GM13976 (cell line): Measurements from ENCODE around the gene HPCAL1.

Experiments
- DNase-seq: peaks from one replicate; pipeline ENCODE4 v3.0.0; 2012; ENCODE audit warnings: low spot score
- in situ Hi-C: fragments of 300-500 bp; cut with MboI; formaldehyde crosslinking; loops from one replicate; pipeline ENCODE4 v1.12.0; 2022; ENCODE audit warnings: low sequenced_read_pairs, mixed read lengths, inconsistent platforms; ENCODE audit not compliant: unreplicated experiment
- TF ChIP-seq, protein P1 (sequence below): IDR thresholded peaks from 2 replicates; pipeline ENCODE4 v1.5.1; 2012; ENCODE audit warnings: borderline replicate concordance, mild to moderate bottlenecking; ENCODE audit not compliant: insufficient read depth; ENCODE audit errors: extremely low read depth, missing control alignments, control extremely low read depth

Gene HPCAL1

DNA sequence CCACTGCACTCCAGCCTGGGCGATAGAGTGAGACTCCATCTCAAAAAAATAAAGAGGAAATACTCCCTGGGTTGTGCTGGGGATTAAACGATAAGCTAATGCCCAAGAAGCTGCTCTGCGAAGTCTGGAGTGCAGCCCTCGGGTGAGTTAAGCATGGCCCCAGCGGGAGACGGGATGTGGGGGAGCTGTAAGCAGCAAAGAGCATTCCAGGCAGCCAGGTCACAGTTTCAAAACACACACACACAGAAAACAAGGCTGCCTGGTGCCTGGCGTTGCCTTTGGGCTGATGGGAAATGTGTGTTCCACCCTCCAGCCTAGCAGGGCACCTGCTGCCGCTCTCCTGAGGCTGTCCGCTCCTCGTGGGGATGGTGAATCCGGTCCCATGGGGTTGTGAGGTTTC, 121.3 kb downstream of the HPCAL1 start:
- in situ Hi-C loops: no loop called here
- DNase-seq: no peak
- TF ChIP-seq, protein P1, sequence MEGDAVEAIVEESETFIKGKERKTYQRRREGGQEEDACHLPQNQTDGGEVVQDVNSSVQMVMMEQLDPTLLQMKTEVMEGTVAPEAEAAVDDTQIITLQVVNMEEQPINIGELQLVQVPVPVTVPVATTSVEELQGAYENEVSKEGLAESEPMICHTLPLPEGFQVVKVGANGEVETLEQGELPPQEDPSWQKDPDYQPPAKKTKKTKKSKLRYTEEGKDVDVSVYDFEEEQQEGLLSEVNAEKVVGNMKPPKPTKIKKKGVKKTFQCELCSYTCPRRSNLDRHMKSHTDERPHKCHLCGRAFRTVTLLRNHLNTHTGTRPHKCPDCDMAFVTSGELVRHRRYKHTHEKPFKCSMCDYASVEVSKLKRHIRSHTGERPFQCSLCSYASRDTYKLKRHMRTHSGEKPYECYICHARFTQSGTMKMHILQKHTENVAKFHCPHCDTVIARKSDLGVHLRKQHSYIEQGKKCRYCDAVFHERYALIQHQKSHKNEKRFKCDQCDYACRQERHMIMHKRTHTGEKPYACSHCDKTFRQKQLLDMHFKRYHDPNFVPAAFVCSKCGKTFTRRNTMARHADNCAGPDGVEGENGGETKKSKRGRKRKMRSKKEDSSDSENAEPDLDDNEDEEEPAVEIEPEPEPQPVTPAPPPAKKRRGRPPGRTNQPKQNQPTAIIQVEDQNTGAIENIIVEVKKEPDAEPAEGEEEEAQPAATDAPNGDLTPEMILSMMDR: no peak

- TF ChIP-seq, protein P1: no peak
- in situ Hi-C loops: no loop called here
- no peak for DNase-seq
Measured at GRCh38 chr2:10424916-10425505, 122.3 kb downstream of the HPCAL1 start.

GRCh38 chr2:10425699-10426098, 123.0 kb downstream of the HPCAL1 start:
- no peak for DNase-seq
- TF ChIP-seq, protein P1: no peak
- in situ Hi-C loops: no loop called here

DNA sequence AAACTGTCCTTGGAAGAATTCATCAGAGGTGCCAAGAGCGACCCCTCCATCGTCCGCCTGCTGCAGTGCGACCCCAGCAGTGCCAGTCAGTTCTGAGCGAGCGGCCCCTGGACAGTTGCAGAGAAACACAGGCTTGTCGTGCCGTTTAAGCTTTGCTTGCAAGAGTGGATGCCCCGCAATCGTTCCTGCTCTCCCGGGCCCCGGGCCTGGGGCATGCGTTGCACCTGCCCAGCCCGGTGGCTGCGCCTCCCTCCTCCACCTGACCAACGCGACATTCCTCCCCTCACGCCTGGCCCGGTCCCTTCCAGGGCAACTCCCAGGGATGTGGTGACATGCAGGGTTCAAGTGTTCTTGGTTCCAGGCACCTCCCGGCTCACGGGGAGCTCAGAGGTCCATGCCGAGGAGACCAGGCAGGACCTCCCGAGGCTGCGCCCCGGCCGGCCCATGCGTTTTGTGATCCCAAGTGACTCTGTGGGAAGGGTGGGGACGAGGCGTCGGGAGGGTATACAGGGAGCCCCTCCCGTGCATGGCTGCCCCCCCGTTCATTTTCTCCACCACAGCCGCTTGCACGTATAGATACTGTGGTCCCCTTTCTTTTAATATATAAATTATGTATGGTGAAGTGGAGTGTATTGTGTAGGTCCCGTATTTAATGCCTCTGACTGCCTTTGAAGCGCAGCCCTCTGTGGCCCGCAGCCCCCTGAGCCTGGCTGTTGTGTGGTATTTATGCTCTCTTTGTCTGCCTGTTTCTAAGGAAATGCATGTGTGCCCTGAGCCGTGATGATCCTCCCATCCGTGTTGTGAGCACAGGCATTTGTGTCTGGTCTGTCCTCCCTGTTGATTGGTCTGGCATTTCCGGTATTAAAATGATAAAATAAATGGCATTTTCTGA, 124.3 kb downstream of the HPCAL1 start:
- DNase-seq: no peak
- TF ChIP-seq, protein P1: no peak
- in situ Hi-C loops: no loop called here

- DNase-seq: no peak
- TF ChIP-seq, protein P1: no peak
- in situ Hi-C loops: no loop called here
Measured at GRCh38 chr2:10427618-10427949, 124.9 kb downstream of the HPCAL1 start.

DNA sequence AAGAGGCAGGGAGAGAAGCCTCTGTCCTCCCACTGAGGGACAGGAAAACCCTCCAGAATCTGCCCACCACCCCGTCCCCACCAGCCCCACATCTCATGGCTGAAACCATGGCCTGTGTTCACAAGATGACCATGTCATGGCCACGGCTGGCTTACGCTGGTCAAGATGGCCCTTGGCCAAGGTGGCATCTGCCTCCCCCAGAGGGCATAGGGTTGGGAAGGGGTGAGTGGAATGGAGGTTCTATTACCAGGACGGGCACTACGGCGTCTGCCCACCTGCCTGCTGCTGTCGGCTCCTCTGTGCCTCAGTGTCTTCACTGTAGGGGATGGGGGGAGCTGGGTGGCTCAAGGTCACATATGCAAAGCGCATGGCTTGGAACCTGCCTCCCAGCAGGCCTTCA, 125.7 kb downstream of the HPCAL1 start:
- no peak for DNase-seq
- TF ChIP-seq, protein P1: no peak
- in situ Hi-C loops: no loop called here
